ENCODE measurements around the gene HCFC2. TPM values are rescaled to one million over a fixed set of nuclear protein-coding genes. Genes with fewer than 3 reads are reported as not detected.
A peak's percentile ranks its signal among the peaks of the same experiment; 100 is the strongest.
"Not testable (repeated sequence)": the region's sequence is repeated elsewhere in the genome, so short reads cannot be mapped to it uniquely, and the experiment has no call there.

The HCFC2 gene
- total RNA-seq (2014; rRNA removed; shearing (Covaris generic)): 1.8 and 3.9 TPM in 2 replicates

DNA sequence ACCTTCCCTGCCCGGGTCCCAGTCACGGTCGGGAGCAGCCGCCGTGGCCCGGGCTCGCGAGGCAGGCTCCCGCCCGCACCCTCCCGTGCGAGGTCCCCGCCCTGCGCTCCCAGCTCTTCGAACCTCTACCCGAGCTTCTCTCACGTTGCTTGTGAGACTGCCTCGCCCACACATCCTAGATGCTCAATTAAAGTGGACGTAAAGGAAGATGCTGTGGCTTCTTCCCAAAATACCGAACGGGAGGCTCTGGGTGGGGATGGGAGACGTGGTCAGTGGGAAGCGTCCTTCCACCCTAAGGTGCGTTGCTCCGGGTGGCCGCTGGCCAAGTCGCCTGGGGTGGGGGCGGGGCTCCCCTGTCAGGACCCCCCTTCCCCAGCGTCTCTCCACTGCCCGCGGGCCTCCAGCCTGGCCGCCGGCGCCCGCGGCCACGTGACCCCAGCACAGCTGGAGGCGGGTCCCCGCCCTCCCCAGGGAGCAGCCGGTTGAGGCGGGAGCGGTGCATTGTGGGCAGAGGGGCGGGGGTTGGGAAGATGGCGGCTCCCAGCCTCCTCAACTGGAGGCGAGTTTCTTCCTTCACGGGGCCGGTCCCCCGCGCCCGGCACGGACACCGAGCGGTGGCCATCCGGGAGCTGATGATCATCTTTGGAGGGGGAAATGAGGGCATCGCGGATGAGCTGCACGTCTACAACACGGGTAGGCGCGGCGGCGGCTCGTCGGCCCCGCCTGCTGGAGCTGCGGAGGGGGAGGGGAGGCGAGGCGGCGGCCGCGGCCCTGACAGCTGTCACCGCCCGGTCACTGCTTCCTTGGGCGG, at the start of gene HCFC2:
Gene HCFC2 (plus strand): TSS at position 501 of the 811 bp plus-strand sequence. CDS start 30 bp downstream, at position 531.
- in situ Hi-C loops (cut with HindIII; ENCODE audit: low sequenced_read_pairs): no loop called here
- peak; percentile 59 for DNase-seq (ENCODE audit: low spot score)

DNA sequence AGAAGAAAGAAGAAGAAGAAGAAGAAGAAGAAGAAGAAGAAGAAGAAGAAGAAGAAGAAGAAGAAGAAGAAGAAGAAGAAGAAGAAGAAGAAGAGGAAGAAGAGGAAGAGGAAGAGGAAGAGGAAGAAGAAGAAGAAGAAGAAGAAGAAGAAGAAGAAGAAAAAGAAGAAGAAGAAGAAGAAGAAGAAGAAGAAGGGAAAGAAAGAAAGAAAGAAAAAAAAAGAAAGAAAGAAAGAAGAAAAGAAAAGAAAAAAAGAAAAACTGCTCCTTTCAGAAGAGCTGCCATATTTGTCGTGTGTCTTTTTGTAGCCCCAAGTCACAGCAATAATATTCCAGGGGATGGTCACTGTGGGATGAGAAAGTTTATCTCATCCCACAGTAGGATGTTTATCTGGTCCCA, 42.5 kb upstream of the HCFC2 start:
- DNase-seq (ENCODE audit: low spot score); in situ Hi-C loops (cut with HindIII; ENCODE audit: low sequenced_read_pairs): not testable (repeated sequence)

DNA sequence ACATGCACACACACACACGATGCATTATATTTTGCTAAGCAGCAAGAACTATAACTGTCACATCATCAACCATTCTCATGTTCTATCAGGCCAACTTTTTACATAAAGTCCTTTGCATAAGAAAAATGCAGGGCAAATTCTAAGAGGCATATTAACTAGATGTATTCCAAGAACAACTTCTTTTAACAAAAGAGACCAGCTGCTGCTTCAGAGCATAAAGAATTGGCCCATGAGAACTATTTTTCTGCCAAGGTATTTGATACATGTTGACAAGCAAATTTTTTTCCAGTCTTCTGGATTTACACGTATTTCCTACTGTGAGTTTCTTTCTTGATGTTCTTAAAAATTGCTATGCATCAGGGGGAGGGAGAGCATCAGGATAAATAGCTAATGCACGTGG, 41.5 kb upstream of the HCFC2 start:
- in situ Hi-C loops (cut with HindIII; ENCODE audit: low sequenced_read_pairs): no loop called here
- no peak for DNase-seq (ENCODE audit: low spot score)

DNA sequence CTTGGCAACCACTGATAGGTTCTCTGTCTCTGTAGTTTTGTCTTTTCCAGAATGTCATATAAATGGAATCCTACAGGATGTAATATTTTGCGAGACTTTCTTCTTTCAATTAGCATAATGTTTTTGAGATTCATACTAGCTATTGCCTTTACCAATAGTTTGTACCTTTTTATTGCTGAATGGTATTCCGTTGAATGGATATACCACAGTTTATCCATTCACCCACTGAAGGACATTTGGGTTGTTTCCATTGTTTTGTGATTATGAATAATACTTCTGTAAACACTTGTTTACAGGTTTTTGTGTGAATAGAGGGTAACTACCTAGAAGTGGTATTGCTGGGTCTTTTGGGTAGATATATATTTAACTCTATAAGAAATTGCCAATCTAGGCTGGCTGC, 40.6 kb upstream of the HCFC2 start:
- DNase-seq (ENCODE audit: low spot score): no peak
- in situ Hi-C loops (cut with HindIII; ENCODE audit: low sequenced_read_pairs): no loop called here

DNA sequence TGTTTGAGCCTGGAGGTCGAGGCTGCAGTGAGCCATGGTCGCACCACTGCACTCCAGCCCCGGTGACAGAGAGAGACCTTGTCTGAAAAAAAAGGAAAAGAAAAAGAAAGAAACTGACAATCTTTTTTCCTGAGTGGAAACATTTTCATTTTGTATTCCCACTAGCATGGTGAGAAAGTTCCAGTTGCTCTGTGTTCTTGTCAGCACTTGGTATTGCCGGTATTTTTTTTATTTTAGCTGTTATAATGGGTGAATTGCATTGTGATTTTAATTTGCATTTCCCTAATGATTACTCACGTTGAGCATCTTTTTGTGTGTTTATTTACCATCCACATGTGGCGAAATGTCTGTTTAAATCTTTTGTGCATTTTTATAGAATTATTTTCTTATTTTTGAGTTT, 40.0 kb upstream of the HCFC2 start:
- in situ Hi-C loops (cut with HindIII; ENCODE audit: low sequenced_read_pairs): no loop called here
- no peak for DNase-seq (ENCODE audit: low spot score)

DNA sequence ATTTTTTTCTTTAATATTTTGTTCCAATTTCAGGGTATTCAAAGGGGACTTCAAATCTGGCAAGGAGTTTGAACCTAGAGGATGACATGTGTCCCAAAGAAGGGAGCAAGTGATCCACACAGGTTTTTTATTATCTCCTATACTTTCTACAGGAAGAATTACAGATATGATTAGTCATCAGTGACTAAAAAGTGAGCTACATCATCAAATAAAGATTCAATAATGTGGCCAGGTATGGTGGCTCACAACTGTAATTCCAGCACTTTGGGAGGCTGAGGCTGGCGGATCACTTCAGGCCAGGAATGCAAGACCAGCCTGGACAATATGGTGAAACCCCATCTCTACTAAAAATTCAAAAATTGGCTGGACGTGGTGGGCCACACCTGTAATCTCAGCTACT, 38.6 kb upstream of the HCFC2 start:
- in situ Hi-C loops (cut with HindIII; ENCODE audit: low sequenced_read_pairs): no loop called here
- DNase-seq (ENCODE audit: low spot score): no peak

DNA sequence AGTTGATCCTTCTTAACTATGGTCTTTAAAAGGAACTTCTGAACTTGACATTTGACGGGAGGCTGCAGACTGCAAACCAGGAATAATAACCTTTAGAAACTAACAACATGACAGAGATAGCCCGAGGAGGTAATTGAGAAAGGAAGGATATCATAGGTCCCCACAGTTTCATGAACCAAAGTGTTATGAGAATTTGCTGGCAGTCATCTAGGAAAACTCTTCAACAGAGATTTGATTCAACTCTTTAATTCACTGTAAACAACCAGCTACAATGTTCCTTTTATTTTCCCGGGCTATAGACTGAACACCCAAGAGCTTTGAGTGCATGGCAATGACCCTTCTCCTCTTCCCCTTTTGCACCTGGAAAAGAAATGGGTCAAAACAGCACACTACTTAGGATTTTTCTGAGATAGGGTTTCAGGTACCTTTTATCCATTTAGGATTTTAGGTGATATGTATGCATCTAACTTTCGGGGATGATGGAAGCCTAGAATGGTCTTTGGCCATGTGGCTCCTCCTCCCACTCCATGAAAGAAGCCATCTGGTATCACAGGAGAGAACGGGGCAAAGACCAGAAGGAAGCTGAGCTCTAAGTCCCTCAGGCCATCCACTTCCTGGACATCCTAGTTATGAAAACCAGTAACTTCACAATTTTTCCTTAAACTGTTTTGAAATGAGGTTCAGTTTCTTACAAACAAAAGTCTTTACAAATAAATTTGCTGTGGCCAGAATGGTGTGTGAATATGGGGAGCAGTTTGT, 37.3 kb upstream of the HCFC2 start:
- in situ Hi-C loops (cut with HindIII; ENCODE audit: low sequenced_read_pairs): no loop called here
- no peak for DNase-seq (ENCODE audit: low spot score)

DNA sequence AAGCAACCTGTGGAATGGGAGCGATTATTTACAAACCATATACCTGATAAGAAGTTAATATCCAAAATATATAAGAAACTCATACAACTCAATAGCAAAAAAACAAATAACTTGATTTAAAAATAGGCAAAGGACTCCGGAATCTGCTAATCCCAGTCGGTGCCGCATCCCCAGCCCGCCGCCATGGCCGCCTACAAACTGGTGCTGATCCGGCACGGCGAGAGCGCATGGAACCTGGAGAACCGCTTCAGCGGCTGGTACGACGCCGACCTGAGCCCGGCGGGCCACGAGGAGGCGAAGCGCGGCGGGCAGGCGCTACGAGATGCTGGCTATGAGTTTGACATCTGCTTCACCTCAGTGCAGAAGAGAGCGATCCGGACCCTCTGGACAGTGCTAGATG, 33.7 kb upstream of the HCFC2 start:
- in situ Hi-C loops (cut with HindIII; ENCODE audit: low sequenced_read_pairs); DNase-seq (ENCODE audit: low spot score): not testable (repeated sequence)

DNA sequence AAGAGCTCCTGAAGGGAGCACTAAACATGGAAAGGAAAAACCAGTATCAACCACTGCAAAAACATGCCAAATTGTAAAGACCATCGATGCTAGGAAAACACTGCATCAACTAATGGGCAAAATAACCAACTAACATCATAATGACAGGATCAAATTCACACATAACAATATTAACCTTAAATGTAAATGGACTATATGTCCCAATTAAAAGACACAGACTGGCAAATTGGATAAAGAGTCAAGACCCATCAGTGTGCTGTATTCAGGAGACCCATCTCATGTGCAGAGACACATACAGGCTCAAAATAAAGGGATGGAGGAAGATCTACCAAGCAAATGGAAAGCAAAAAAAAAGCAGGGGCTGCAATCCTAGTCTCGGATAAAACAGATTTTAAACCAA, 28.2 kb upstream of the HCFC2 start:
- in situ Hi-C loops (cut with HindIII; ENCODE audit: low sequenced_read_pairs); DNase-seq (ENCODE audit: low spot score): not testable (repeated sequence)

DNA sequence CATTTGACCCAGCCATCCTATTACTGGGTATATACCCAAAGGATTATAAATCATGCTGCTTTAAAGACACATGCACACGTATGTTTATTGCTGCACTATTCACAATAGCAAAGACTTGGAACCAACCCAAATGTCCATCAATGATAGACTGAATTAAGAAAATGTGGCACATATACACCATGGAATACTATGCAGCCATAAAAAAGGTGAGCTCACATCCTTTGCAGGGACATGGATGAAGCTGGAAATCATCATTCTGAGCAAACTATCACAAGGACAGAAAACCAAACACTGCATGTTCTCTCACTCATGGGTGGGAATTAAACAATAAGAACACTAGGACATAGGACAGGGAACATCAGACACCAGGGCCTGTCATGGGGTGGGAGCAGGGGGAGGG, 24.6 kb upstream of the HCFC2 start:
- in situ Hi-C loops (cut with HindIII; ENCODE audit: low sequenced_read_pairs); DNase-seq (ENCODE audit: low spot score): not testable (repeated sequence)

DNA sequence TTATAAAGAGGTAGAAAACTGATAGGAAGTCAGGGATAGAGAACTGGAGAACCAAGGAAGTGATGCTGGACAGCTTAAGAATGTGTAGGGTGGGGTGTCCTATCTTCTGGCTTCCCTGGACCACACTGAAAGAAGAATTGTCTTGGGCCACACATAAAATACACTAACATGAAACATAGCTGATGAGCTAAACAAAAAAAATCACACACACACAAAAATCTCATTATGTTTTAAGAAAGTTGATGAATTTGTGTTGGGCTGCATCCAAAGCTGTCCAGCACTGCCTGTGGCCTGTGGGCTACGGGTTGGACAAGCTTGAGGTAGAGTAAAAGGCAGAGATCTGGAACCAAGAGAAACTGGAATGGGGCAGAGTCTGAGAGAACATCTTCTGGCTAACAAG, 21.8 kb upstream of the HCFC2 start:
- DNase-seq (ENCODE audit: low spot score): no peak
- in situ Hi-C loops (cut with HindIII; ENCODE audit: low sequenced_read_pairs): no loop called here

DNA sequence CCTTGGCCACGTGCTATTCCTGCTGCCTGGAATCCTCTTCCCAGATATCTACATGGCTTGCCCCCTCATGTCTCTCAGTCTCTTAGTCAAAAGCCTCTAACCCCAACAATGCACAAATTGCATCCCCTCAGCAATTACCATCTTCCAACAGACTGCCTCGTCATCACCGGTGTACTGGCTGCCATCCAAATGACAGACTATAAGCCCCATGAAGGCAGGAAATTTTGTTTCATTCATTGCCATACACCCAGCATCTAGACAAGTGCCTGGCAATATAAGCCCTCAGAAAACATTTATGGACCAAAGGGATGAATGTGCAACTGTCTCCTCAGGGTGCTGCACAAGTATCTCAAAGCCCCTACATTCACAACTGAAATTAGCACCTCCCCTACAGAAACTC, 20.2 kb upstream of the HCFC2 start:
- in situ Hi-C loops (cut with HindIII; ENCODE audit: low sequenced_read_pairs): no loop called here
- no peak for DNase-seq (ENCODE audit: low spot score)

DNA sequence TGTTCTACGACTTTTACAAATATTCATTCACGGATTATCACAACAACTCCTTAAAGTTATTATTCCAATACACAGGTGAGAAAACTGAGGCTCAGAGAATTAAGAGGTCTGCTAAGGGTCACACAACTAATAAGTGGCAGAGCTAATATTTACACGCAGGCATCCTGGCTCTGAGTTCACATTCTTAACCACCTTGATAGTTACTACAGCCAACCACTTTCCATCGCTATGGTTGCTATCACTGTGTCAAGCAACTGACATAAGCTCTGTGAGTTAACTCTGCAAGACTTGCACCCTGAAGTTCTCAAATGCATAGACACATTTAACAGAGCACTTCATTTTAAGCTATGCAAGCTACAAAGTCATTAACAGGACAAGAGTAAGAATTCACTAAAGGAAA, 18.0 kb upstream of the HCFC2 start:
- DNase-seq (ENCODE audit: low spot score): no peak
- in situ Hi-C loops (cut with HindIII; ENCODE audit: low sequenced_read_pairs): no loop called here

DNA sequence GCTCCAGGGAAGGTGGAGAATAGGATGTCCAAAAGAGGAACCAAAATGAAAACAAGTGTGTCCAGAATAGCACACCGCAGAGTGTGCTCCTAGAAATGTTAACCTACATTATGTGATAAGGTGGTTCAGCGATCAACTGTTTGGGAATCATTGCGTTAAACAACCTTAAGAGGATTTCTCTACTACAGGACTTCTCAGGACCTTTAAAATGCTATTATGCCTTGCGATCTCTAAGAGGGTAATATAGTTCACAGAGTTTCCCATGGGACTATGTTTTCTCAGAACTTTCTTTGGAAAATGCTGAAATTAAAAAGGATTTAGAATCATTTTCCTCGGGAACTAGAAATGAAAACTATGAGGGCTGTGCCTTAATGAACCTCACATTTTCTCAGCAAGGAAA, 16.2 kb upstream of the HCFC2 start:
- in situ Hi-C loops (cut with HindIII; ENCODE audit: low sequenced_read_pairs): no loop called here

DNA sequence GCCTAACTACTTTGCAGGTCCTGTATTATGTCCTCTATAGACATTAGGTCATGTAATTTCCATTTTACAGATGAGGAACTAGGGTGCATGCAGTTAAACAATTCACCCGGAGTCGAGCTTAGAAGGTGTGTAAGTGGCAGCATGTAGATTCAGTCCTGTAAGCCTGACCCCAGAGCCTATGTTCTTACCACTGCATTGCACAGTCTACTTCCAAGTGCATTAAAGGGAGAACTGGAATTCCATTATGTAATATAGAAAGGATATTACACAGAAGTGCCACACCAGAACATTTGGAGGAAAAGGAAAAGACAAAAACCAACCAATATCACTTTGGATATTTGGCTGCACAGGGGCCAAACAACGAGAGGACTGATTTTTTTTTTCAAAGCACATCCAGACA, 15.5 kb upstream of the HCFC2 start:
- no peak for DNase-seq (ENCODE audit: low spot score)
- in situ Hi-C loops (cut with HindIII; ENCODE audit: low sequenced_read_pairs): no loop called here

More for the DNA sequence above, 16.2 kb upstream of the HCFC2 start:
- DNase-seq (ENCODE audit: low spot score): no peak

DNA sequence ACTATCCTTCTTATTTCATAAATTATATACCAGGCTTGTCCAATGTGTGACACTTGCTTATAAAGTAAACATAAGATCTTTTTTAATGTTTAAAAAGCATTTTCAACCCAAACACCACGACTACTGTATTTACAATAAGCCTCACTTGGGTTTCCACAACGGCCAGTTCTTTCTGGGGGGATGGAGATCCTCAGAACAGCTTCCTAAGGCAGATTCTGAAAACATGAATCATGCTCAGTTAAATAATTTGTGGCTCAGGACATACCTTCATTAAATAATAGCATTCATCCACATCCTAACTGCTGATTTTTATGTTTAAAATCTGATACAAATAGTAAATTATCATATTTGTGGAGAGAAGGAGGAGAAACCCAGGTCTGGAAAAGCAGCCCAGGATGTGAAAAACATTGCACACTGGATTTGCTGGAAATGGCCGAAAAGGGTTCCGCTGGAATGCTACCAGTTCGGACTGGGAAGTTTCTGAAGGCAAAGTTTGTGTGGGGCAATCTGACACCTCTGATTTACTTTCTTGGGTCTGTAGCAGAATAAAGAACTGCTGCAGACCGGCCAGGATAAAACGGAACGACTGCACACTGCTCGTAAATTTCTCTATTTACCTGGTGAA, 14.9 kb upstream of the HCFC2 start:
- no peak for DNase-seq (ENCODE audit: low spot score)
- in situ Hi-C loops (cut with HindIII; ENCODE audit: low sequenced_read_pairs): no loop called here

DNA sequence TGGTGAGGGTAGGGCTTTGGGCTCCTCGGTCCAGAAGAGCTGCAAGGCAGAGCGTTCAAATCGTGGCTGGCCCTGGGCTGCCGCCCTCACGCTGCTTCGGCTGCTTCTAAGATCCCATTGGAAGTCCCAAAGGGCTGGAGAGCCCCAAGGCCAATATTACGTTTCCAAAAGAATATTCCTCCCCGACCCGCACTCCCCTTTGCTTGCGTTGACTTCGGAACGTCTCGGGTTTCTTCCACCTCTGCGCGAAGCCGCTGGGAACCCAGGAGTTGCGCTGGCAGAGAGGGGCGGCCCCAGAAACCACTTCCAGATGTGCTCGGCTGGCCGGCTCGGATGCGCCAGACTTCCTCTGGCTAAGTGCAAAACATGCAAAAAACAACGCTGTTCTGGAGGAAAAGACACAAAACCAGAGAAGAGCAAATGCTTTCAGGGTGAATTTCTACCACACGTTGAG, 14.4 kb upstream of the HCFC2 start, which contains the start of gene GLT8D2:
Gene GLT8D2 (minus strand): TSS at position 285 of the 454 bp plus-strand sequence. CDS start 30,539 bp downstream, outside the sequence.
- in situ Hi-C loops (cut with HindIII; ENCODE audit: low sequenced_read_pairs): no loop called here
- DNase-seq (ENCODE audit: low spot score): no peak

DNA sequence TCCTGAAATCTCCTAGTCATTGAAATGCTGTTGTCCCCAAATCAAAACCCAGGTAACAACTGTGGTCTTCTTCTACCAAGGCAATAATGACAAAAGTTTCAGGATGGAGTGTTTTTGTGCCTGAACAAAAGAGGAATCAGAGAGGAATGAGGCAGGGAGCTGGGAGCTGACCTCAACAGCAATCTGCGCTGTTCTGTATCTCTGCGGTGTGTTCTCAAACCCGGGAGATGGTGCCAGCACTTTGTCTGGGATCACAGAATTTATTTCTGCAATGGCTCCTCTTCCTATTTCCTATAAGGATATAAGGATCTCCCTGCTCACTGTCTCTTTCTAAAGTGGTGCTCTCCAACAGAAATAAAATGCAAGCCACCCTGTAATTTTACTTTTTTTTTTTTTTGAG, 13.9 kb upstream of the HCFC2 start:
- in situ Hi-C loops (cut with HindIII; ENCODE audit: low sequenced_read_pairs): no loop called here
- DNase-seq (ENCODE audit: low spot score): no peak

DNA sequence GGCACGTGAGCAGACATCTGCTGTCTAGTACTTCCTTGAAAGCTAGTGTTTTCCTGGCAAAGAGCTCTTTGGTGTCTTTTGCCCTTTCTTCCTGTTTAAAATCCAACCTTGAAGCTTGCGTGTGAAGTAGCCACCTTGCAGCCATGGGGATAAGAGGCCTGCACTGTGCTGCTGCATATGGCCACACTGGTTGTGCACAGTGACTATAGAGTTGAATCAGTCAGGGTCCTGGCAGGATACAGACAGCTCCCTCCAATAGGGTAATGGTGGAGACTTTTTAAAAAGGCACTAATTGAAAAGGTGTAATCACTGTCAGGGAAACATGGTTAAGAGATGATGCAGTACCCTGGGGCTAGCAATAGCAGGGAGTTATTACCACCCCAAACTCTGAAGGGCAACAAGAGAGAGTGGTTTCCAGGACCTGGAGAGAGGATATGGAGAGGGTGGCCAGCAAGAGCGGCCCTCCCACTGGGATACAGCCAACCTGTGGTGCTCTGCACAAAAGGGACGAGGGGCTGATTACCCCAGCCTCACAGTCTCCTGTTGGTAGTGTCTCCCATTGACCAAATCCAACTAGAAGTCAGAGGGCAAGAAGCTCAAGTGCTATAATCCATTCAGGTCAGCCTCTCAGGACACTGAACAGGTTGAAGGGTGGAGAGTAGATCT, 9.5 kb upstream of the HCFC2 start:
- in situ Hi-C loops (cut with HindIII; ENCODE audit: low sequenced_read_pairs): no loop called here
- DNase-seq (ENCODE audit: low spot score): no peak
